ENCODE measurements around the gene NTNG2. TPM values are rescaled to one million over a fixed set of nuclear protein-coding genes. Genes with fewer than 3 reads are reported as not detected.

Gene NTNG2
- total RNA-seq, 1 donor from 2014 or later = 2.5 TPM

DNA sequence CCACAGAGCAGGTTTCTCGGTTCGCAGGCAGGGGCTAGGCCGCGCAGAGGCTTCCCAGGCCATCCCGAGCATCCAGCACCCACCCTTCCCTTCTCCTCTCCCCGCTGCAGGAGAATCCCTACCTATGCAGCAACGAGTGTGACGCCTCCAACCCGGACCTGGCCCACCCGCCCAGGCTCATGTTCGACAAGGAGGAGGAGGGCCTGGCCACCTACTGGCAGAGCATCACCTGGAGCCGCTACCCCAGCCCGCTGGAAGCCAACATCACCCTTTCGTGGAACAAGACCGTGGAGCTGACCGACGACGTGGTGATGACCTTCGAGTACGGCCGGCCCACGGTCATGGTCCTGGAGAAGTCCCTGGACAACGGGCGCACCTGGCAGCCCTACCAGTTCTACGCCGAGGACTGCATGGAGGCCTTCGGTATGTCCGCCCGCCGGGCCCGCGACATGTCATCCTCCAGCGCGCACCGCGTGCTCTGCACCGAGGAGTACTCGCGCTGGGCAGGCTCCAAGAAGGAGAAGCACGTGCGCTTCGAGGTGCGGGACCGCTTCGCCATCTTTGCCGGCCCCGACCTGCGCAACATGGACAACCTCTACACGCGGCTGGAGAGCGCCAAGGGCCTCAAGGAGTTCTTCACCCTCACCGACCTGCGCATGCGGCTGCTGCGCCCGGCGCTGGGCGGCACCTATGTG, 36.1 kb downstream of the NTNG2 start:
- Mint-ChIP-seq H3K4me1 (ENCODE audit: low read depth, unreplicated experiment) (no peaks in the 10 kb centered on the region), H3K27ac (ENCODE audit: unreplicated experiment) (no peak overlapping the region), H3K4me3 (ENCODE audit: unreplicated experiment) (no peak overlapping the region), H3K9me3 (ENCODE audit: unreplicated experiment) (peaks cover 3% of the 10 kb centered on the region), H3K27me3 (ENCODE audit: low read depth, unreplicated experiment) (peaks cover 29% of the 10 kb centered on the region), H3K36me3 (ENCODE audit: low read depth, unreplicated experiment) (no peaks in the 10 kb centered on the region)
- peaks cover 23% of the 10 kb centered on the region for H3K27me3 ChIP-seq (ENCODE audit: insufficient read depth, low read length)
- no peaks in the 10 kb centered on the region for H3K36me3 ChIP-seq (ENCODE audit: insufficient read depth, low read length)
- DNase-seq (ENCODE audit: low read depth) = no peak
- TF ChIP-seq, protein P1, sequence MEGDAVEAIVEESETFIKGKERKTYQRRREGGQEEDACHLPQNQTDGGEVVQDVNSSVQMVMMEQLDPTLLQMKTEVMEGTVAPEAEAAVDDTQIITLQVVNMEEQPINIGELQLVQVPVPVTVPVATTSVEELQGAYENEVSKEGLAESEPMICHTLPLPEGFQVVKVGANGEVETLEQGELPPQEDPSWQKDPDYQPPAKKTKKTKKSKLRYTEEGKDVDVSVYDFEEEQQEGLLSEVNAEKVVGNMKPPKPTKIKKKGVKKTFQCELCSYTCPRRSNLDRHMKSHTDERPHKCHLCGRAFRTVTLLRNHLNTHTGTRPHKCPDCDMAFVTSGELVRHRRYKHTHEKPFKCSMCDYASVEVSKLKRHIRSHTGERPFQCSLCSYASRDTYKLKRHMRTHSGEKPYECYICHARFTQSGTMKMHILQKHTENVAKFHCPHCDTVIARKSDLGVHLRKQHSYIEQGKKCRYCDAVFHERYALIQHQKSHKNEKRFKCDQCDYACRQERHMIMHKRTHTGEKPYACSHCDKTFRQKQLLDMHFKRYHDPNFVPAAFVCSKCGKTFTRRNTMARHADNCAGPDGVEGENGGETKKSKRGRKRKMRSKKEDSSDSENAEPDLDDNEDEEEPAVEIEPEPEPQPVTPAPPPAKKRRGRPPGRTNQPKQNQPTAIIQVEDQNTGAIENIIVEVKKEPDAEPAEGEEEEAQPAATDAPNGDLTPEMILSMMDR (IDR thresholded peaks at IDR 0.05; ENCODE audit: insufficient read depth, low read depth, low read length) = no peak
- no peak for TF ChIP-seq EZH2 (IDR thresholded peaks at IDR 0.05; ENCODE audit: insufficient read depth, low read length)
- H3K4me2 ChIP-seq (ENCODE audit: low read length) = no peak overlapping the region
- no peaks in the 10 kb centered on the region for H3K4me1 ChIP-seq (ENCODE audit: insufficient read depth, low read length)
- H3K4me3 ChIP-seq (ENCODE audit: insufficient read depth, low read depth, low read length) = no peak overlapping the region
- no peak overlapping the region for H3K9ac ChIP-seq (ENCODE audit: low read length)
- H4K20me1 ChIP-seq (ENCODE audit: insufficient read depth, low read length) = no peaks in the 10 kb centered on the region
- no peaks in the 10 kb centered on the region for H3K9me3 ChIP-seq (ENCODE audit: insufficient read depth, low read depth, low read length)
- no peak for FAIRE-seq
- no peak overlapping the region for H2AFZ ChIP-seq (ENCODE audit: low read depth, low read length)
- no peak overlapping the region for H3K27ac ChIP-seq (ENCODE audit: low read depth, low read length)
- no peaks in the 10 kb centered on the region for H3K79me2 ChIP-seq (ENCODE audit: insufficient read depth, low read length)

DNA sequence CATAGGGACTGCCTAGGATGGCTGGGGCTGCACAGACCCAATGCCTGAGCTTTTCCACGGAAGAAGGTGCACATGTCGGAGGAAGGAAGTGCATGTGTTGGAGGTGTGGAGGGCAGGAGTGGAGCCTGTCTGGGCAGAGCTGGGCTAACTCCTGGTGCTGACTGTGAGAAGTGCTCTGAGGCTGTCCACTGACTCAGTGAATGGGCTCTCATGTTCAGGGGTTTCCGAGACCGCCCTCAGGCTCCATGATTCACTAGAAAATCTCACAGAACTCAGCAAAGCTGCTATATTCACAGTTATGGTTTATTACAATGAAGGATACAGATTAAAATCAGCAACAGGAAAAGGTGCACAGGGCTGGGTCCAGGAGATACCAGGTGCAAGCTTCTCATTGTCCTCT, 37.2 kb downstream of the NTNG2 start:
- Histone ChIP-seq H3K27ac (ENCODE audit: low read depth, low read length) (no peak overlapping the region), H3K4me3 (ENCODE audit: insufficient read depth, low read depth, low read length) (no peak overlapping the region), H3K79me2 (ENCODE audit: insufficient read depth, low read length) (no peaks in the 10 kb centered on the region), H4K20me1 (ENCODE audit: insufficient read depth, low read length) (no peaks in the 10 kb centered on the region), H3K27me3 (ENCODE audit: insufficient read depth, low read length) (peaks cover 28% of the 10 kb centered on the region), H3K9me3 (ENCODE audit: insufficient read depth, low read depth, low read length) (no peaks in the 10 kb centered on the region), H3K4me2 (ENCODE audit: low read length) (no peak overlapping the region), H3K4me1 (ENCODE audit: insufficient read depth, low read length) (no peaks in the 10 kb centered on the region), H3K36me3 (ENCODE audit: insufficient read depth, low read length) (no peaks in the 10 kb centered on the region), H3K9ac (ENCODE audit: low read length) (no peak overlapping the region), H2AFZ (ENCODE audit: low read depth, low read length) (no peak overlapping the region)
- DNase-seq (ENCODE audit: low read depth) (no peak), FAIRE-seq (no peak)
- Mint-ChIP-seq H3K27ac (ENCODE audit: unreplicated experiment) (no peak overlapping the region), H3K4me3 (ENCODE audit: unreplicated experiment) (no peak overlapping the region), H3K9me3 (ENCODE audit: unreplicated experiment) (peaks cover 3% of the 10 kb centered on the region), H3K27me3 (ENCODE audit: low read depth, unreplicated experiment) (peaks cover 31% of the 10 kb centered on the region), H3K4me1 (ENCODE audit: low read depth, unreplicated experiment) (no peaks in the 10 kb centered on the region), H3K36me3 (ENCODE audit: low read depth, unreplicated experiment) (no peaks in the 10 kb centered on the region)
- no peak for TF ChIP-seq EZH2 (IDR thresholded peaks at IDR 0.05; ENCODE audit: insufficient read depth, low read length)
- TF ChIP-seq, protein P1 (IDR thresholded peaks at IDR 0.05; ENCODE audit: insufficient read depth, low read depth, low read length) = no peak

DNA sequence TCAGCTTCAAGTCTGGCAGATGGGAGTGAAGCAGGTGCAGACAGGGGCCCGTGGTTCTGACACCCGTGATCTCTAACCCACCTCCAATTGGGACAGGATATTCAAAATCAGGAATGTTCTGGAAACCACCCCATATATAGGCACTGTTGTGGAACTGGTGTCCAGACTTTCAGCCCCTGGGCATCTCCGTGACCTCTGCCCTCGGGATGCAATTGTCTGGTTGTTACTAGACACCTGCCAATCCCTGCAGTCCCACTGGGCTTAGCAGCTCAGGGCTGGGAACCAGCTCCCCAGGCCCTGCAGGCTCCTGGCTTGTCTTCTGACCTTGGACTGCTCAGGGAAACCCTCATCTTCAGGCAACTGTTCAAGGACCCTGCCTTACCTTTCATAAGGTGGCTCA, 38.8 kb downstream of the NTNG2 start:
- no peaks in the 10 kb centered on the region for H4K20me1 ChIP-seq (ENCODE audit: insufficient read depth, low read length)
- no peaks in the 10 kb centered on the region for H3K4me1 Mint-ChIP-seq (ENCODE audit: low read depth, unreplicated experiment)

More for the DNA sequence above, 38.8 kb downstream of the NTNG2 start:
- Histone ChIP-seq H3K36me3 (ENCODE audit: insufficient read depth, low read length) (no peaks in the 10 kb centered on the region), H3K4me2 (ENCODE audit: low read length) (no peak overlapping the region), H3K79me2 (ENCODE audit: insufficient read depth, low read length) (no peaks in the 10 kb centered on the region), H3K27me3 (ENCODE audit: insufficient read depth, low read length) (peaks cover 28% of the 10 kb centered on the region), H2AFZ (ENCODE audit: low read depth, low read length) (no peak overlapping the region), H3K27ac (ENCODE audit: low read depth, low read length) (no peak overlapping the region), H3K4me1 (ENCODE audit: insufficient read depth, low read length) (no peaks in the 10 kb centered on the region), H3K9ac (ENCODE audit: low read length) (no peak overlapping the region), H3K4me3 (ENCODE audit: insufficient read depth, low read depth, low read length) (no peak overlapping the region), H3K9me3 (ENCODE audit: insufficient read depth, low read depth, low read length) (no peaks in the 10 kb centered on the region)
- no peak overlapping the region for H3K27ac Mint-ChIP-seq (ENCODE audit: unreplicated experiment)
- H3K4me3 Mint-ChIP-seq (ENCODE audit: unreplicated experiment) = no peak overlapping the region
- DNase-seq (ENCODE audit: low read depth) = no peak
- no peak for FAIRE-seq
- no peak for TF ChIP-seq EZH2 (IDR thresholded peaks at IDR 0.05; ENCODE audit: insufficient read depth, low read length)
- TF ChIP-seq, protein P1 (IDR thresholded peaks at IDR 0.05; ENCODE audit: insufficient read depth, low read depth, low read length) = no peak
- peaks cover 5% of the 10 kb centered on the region for H3K36me3 Mint-ChIP-seq (ENCODE audit: low read depth, unreplicated experiment)
- peaks cover 15% of the 10 kb centered on the region for H3K9me3 Mint-ChIP-seq (ENCODE audit: unreplicated experiment)
- peaks cover 45% of the 10 kb centered on the region for H3K27me3 Mint-ChIP-seq (ENCODE audit: low read depth, unreplicated experiment)
